ENCODE results near the gene ECE1.
A peak's percentile ranks its signal among the peaks of the same experiment; 100 is the strongest.

The ECE1 gene

GRCh38 chr1:21289700-21290545 lies at the start of gene ECE1:
Gene ECE1, minus strand, starts transcription at chr1:21290463. Its CDS starts 49 bp downstream, at chr1:21290414.
- DNase-seq: peak; percentile 44

- DNase-seq: no peak
Measured at GRCh38 chr1:21339356-21340229, 49.3 kb upstream of the ECE1 start.

- DNase-seq: peak; percentile 76
Measured at GRCh38 chr1:21338573-21339355, 48.5 kb upstream of the ECE1 start.

- DNase-seq: no peak
Measured at GRCh38 chr1:21337928-21338572, 47.8 kb upstream of the ECE1 start.

GRCh38 chr1:21337454-21337927 lies 47.2 kb upstream of the ECE1 start:
- DNase-seq: no peak

- DNase-seq: no peak
Measured at GRCh38 chr1:21337010-21337437, 46.8 kb upstream of the ECE1 start.

- peak; percentile 81 for DNase-seq
Measured at GRCh38 chr1:21335750-21336224, 45.5 kb upstream of the ECE1 start.

GRCh38 chr1:21335088-21335691 lies 44.9 kb upstream of the ECE1 start:
- DNase-seq: no peak

GRCh38 chr1:21334214-21335087 lies 44.2 kb upstream of the ECE1 start:
- no peak for DNase-seq

GRCh38 chr1:21333824-21334213 lies 43.6 kb upstream of the ECE1 start:
- DNase-seq: no peak

GRCh38 chr1:21332554-21333311 lies 42.5 kb upstream of the ECE1 start:
- DNase-seq: no peak

- no peak for DNase-seq
Measured at GRCh38 chr1:21331752-21332478, 41.7 kb upstream of the ECE1 start.

GRCh38 chr1:21330544-21330943 lies 40.3 kb upstream of the ECE1 start:
- DNase-seq: no peak

GRCh38 chr1:21329209-21329844 lies 39.1 kb upstream of the ECE1 start:
- DNase-seq: no peak

GRCh38 chr1:21327566-21328323 lies 37.5 kb upstream of the ECE1 start:
- DNase-seq: no peak

GRCh38 chr1:21326861-21327344 lies 36.6 kb upstream of the ECE1 start:
- no peak for DNase-seq

- DNase-seq: no peak
Measured at GRCh38 chr1:21325731-21326387, 35.6 kb upstream of the ECE1 start.

Data from NCI-H1105 (cell line).